Osteocyte (in vitro differentiated cells): ENCODE measurements around the gene PARN. TPM values are rescaled to one million over a fixed set of nuclear protein-coding genes. Genes with fewer than 3 reads are reported as not detected.
"Not testable (repeated sequence)": the region's sequence is repeated elsewhere in the genome, so short reads cannot be mapped to it uniquely, and the experiment has no call there.

Experiments
- DNase-seq: peaks from one replicate; pipeline ENCODE4 v3.0.0; 2021; ENCODE audit warnings: mixed read lengths; ENCODE audit not compliant: unreplicated experiment; ENCODE audit errors: extremely low spot score
- H3K27ac Mint-ChIP-seq: one replicate; pipeline ENCODE4 v1.8.0; 2021; ENCODE audit warnings: mild to moderate bottlenecking, mixed read lengths; ENCODE audit not compliant: unreplicated experiment
- H3K27me3 Mint-ChIP-seq: one replicate; pipeline ENCODE4 v1.8.0; 2021; ENCODE audit warnings: mixed read lengths; ENCODE audit not compliant: unreplicated experiment
- H3K36me3 Mint-ChIP-seq: one replicate; pipeline ENCODE4 v1.8.0; 2021; ENCODE audit warnings: mixed read lengths; ENCODE audit not compliant: unreplicated experiment
- H3K4me1 Mint-ChIP-seq: one replicate; pipeline ENCODE4 v1.8.0; 2021; ENCODE audit warnings: mixed read lengths; ENCODE audit not compliant: unreplicated experiment
- H3K4me3 Mint-ChIP-seq: one replicate; pipeline ENCODE4 v1.8.0; 2021; ENCODE audit warnings: mild to moderate bottlenecking, moderate library complexity, mixed read lengths; ENCODE audit not compliant: unreplicated experiment
- H3K9me3 Mint-ChIP-seq: one replicate; pipeline ENCODE4 v1.8.0; 2021; ENCODE audit warnings: mixed read lengths; ENCODE audit not compliant: unreplicated experiment
- CTCF ChIP-seq: fragments of 200-600 bp; sonication (generic); IDR thresholded peaks from 2 replicates; pipeline ENCODE4 v1.5.0; 2021; ENCODE audit warnings: antibody characterized with exemption, mild to moderate bottlenecking, moderate library complexity
- total RNA-seq: library from RNA; stranded (reverse); gene quantifications from 2 replicates; pipeline ENCODE4 v1.2.1, GENCODE V29; 2021

PARN gene
- total RNA-seq, 1 donor from 2014 or later = 34.2 TPM

GRCh38 chr16:14549789-14550153 lies 80.3 kb downstream of the PARN start:
- no peak overlapping the region for H3K27ac Mint-ChIP-seq
- no peak for TF ChIP-seq CTCF
- H3K4me3 Mint-ChIP-seq = no peak overlapping the region
- peaks cover 22% of the 10 kb centered on the region for H3K36me3 Mint-ChIP-seq
- no peaks in the 10 kb centered on the region for H3K27me3 Mint-ChIP-seq
- no peaks in the 10 kb centered on the region for H3K9me3 Mint-ChIP-seq
- H3K4me1 Mint-ChIP-seq = peaks cover 3% of the 10 kb centered on the region
- DNase-seq = no peak

GRCh38 chr16:14548933-14549788 lies 80.9 kb downstream of the PARN start:
- no peak overlapping the region for H3K27ac Mint-ChIP-seq
- no peak for DNase-seq
- H3K4me1 Mint-ChIP-seq = peaks cover 5% of the 10 kb centered on the region
- no peak for TF ChIP-seq CTCF
- no peaks in the 10 kb centered on the region for H3K27me3 Mint-ChIP-seq
- H3K36me3 Mint-ChIP-seq = peaks cover 22% of the 10 kb centered on the region
- no peak overlapping the region for H3K4me3 Mint-ChIP-seq
- H3K9me3 Mint-ChIP-seq = no peaks in the 10 kb centered on the region

- H3K4me1 Mint-ChIP-seq = peaks cover 5% of the 10 kb centered on the region
- H3K27ac Mint-ChIP-seq = no peak overlapping the region
- H3K4me3 Mint-ChIP-seq = no peak overlapping the region
- peaks cover 36% of the 10 kb centered on the region for H3K36me3 Mint-ChIP-seq
- no peaks in the 10 kb centered on the region for H3K27me3 Mint-ChIP-seq
- no peak for TF ChIP-seq CTCF
- peaks cover 15% of the 10 kb centered on the region for H3K9me3 Mint-ChIP-seq
- no peak for DNase-seq
Measured at GRCh38 chr16:14545346-14545884, 84.6 kb downstream of the PARN start.

- DNase-seq, H3K4me1 Mint-ChIP-seq, H3K27me3 Mint-ChIP-seq, H3K27ac Mint-ChIP-seq, H3K4me3 Mint-ChIP-seq: not testable (repeated sequence)
- H3K36me3 Mint-ChIP-seq = peaks cover 32% of the 10 kb centered on the region
- H3K9me3 Mint-ChIP-seq = peaks cover 15% of the 10 kb centered on the region
Measured at GRCh38 chr16:14544846-14545245, 85.2 kb downstream of the PARN start.

GRCh38 chr16:14539631-14540030 lies 90.4 kb downstream of the PARN start:
- Mint-ChIP-seq H3K27ac (peak overlapping the region; percentile 21), H3K27me3 (no peaks in the 10 kb centered on the region), H3K4me1 (peaks cover 28% of the 10 kb centered on the region), H3K9me3 (peaks cover 15% of the 10 kb centered on the region), H3K4me3 (no peak overlapping the region), H3K36me3 (peaks cover 32% of the 10 kb centered on the region)
- TF ChIP-seq CTCF = no peak
- DNase-seq = no peak
